Activated naive CD4-positive, alpha-beta T cell treated with anti-CD3 and anti-CD28 coated beads, Interleukin-2, amount 10 ng/mL, durations not matched to agents 7 days and 5 days (primary cell): ENCODE results near the gene HID1.
"Not testable (repeated sequence)": the region's sequence is repeated elsewhere in the genome, so short reads cannot be mapped to it uniquely, and the experiment has no call there.

ENCODE experiments used
- CTCF ChIA-PET: fragments of 350-600 bp; sonication (Branson Sonifier 250); formaldehyde crosslinking; loops from one replicate; lab custom pipeline; 2021; ENCODE audit warnings: antibody characterized with exemption; lab: Charles Lee
- DNase-seq: peaks from one replicate; pipeline ENCODE4 v3.0.0-alpha.2; 2020
- H3K27ac Mint-ChIP-seq: one replicate; pipeline ENCODE4 v1.8.0; 2021; ENCODE audit warnings: mild to moderate bottlenecking, moderate library complexity, mixed read lengths
- H3K27me3 Mint-ChIP-seq: one replicate; pipeline ENCODE4 v1.8.0; 2021; ENCODE audit warnings: mild to moderate bottlenecking, mixed read lengths
- H3K36me3 Mint-ChIP-seq: one replicate; pipeline ENCODE4 v1.8.0; 2021; ENCODE audit warnings: mixed read lengths
- H3K4me1 Mint-ChIP-seq: one replicate; pipeline ENCODE4 v1.8.0; 2021; ENCODE audit warnings: mixed read lengths
- H3K4me3 Mint-ChIP-seq: one replicate; pipeline ENCODE4 v1.8.0; 2021; ENCODE audit warnings: mild to moderate bottlenecking, moderate library complexity, mixed read lengths
- H3K9me3 Mint-ChIP-seq: one replicate; pipeline ENCODE4 v1.8.0; 2021; ENCODE audit warnings: mixed read lengths

Gene HID1

DNA sequence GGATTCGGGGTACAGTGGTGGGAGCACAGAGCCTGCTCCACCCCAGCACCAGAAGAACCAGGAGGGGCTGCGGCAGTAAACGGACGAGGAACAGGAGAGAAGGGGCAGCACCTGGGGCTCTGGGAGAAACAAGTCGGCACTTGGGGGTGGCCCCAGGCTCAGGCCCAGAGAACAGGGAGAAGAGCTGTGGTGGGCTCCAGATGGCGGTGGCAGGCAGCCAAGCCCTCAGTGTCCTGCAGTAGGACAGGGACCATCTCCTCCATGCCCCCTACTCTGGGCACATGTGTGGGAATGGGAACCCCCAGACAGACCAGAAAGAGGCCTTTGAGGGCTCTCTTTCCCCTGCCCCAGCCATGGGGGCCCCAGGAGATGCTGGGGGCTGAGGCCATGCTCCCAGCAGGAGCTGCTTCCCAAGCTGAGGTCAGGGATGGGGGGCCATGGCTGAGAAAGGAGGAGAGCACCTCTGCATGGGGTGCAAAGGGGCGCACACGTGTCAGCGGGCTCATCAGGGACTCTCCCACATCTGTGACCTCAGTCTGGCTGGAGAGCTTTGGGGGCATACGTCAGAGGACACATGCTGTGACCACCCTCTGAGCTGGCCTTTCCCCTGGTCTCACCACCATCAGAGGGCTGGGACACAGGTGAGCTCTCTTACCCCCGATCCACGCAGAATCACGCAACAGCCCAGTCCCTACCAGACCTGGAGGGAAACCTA is 56.3 kb downstream of the HID1 start:
- CTCF ChIA-PET = interaction anchor here (1.5 kb wide), 1 partner anchor 9 kb away, joined by 4 read pairs; no protein-coding TSS in a partner anchor
- Mint-ChIP-seq H3K36me3 (no peaks in the 10 kb centered on the region), H3K9me3 (no peaks in the 10 kb centered on the region), H3K27ac (no peak overlapping the region), H3K4me1 (no peaks in the 10 kb centered on the region), H3K27me3 (peaks cover 77% of the 10 kb centered on the region), H3K4me3 (no peak overlapping the region)
- no peak for DNase-seq

DNA sequence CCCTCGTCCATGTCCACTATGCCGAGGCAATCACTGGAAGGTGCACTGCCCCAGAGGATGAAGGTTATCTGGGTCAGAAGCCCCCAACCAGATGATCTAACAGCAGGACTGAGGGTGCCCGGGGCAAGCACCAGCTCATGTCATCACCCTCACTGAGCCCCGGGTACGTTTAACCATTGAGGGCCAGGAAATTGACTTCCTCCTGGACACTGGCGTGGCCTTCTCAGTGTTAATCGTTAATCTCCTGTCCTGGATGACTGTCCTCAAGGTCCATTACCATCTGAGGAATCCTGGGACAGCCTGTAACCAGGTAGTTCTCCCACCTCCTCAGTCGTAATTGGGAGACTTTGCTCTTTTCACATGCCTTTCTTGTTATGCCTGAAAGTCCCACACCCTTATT is 61.1 kb downstream of the HID1 start:
- CTCF ChIA-PET = interaction anchor here (1.2 kb wide), 1 partner anchor 7 kb away, joined by 4 read pairs; no protein-coding TSS in a partner anchor
- not testable (repeated sequence) for H3K36me3 Mint-ChIP-seq, DNase-seq, H3K9me3 Mint-ChIP-seq, H3K4me3 Mint-ChIP-seq, H3K27ac Mint-ChIP-seq, H3K4me1 Mint-ChIP-seq
- peaks cover 44% of the 10 kb centered on the region for H3K27me3 Mint-ChIP-seq

DNA sequence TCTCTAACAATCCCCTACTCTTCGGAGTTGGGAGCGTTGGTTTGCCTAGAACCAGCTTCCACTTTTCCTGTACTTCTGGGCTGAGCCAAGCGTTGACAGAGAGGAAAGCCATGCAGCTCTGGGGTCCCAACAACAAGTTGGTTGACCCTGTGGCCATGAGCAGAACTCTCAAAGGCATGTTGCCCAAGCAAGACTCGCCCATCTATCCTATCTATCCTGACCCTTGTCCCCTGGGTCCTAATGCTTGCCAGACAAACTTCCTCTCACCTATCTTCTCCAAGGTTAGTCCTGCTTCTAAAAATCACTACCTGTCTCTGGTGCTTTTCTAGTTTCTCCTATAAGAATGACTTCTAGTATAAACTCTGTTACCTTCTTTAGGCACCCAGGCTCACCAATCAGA is 63.5 kb downstream of the HID1 start:
- CTCF ChIA-PET, H3K4me1 Mint-ChIP-seq, DNase-seq, H3K9me3 Mint-ChIP-seq, H3K4me3 Mint-ChIP-seq, H3K36me3 Mint-ChIP-seq, H3K27ac Mint-ChIP-seq: not testable (repeated sequence)
- H3K27me3 Mint-ChIP-seq = peaks cover 35% of the 10 kb centered on the region

DNA sequence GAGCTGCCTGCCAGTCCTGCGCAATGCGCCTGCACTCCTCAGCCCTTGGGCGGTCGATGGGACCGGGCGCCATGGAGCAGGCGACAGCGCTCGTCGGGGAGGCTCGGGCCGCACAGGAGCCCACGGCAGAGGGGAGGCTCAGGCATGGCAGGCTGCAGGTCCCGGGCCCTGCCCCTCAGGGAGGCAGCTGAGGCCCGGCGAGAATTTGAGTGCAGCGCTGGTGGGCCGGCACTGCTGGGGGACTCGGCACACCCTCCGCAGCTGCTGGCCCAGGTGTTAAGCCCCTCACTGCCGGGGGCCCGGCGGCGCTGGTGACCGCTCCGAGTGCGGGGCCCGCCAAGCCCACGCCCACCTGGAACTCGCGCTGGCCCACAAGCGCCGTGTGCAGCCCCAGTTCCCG is 65.5 kb downstream of the HID1 start:
- CTCF ChIA-PET = interaction anchor here (1.2 kb wide), 1 partner anchor 51 kb away, joined by 3 read pairs; no protein-coding TSS in a partner anchor
- Mint-ChIP-seq H3K4me1 (peaks cover 2% of the 10 kb centered on the region), H3K4me3 (no peak overlapping the region), H3K27me3 (peaks cover 39% of the 10 kb centered on the region), H3K36me3 (no peaks in the 10 kb centered on the region), H3K9me3 (no peaks in the 10 kb centered on the region), H3K27ac (no peak overlapping the region)
- DNase-seq = no peak

DNA sequence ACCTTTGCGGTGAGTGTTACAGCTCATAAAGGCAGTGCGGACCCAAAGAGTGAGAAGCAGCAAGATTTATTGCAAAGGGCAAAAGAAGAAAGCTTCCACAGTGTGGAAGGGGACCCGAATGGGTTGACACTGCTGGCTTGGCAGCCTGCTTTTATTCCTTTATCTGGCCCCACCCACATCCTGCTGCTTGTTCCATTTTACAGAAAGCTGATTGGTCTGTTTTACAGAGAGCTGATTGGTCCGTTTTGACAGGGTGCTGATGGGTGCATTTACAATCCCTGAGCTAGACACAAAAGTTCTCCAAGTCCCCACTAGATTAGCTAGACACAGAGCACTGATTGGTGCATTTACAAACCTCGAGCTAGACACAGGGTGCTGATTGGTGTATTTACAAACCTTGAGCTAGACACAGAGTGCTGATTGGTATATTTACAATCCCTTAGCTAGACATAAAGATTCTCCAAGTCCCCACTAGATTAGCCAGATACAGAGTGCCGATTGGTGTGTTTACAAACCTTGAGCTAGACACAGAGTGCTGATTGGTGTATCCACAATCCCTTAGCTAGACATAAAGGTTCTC is 66.3 kb downstream of the HID1 start:
- DNase-seq = peak; percentile 31
- CTCF ChIA-PET = interaction anchor here (1.2 kb wide), 1 partner anchor 51 kb away, joined by 3 read pairs; no protein-coding TSS in a partner anchor
- not testable (repeated sequence) for H3K4me1 Mint-ChIP-seq, H3K9me3 Mint-ChIP-seq, H3K27ac Mint-ChIP-seq, H3K4me3 Mint-ChIP-seq, H3K36me3 Mint-ChIP-seq
- peaks cover 37% of the 10 kb centered on the region for H3K27me3 Mint-ChIP-seq

DNA sequence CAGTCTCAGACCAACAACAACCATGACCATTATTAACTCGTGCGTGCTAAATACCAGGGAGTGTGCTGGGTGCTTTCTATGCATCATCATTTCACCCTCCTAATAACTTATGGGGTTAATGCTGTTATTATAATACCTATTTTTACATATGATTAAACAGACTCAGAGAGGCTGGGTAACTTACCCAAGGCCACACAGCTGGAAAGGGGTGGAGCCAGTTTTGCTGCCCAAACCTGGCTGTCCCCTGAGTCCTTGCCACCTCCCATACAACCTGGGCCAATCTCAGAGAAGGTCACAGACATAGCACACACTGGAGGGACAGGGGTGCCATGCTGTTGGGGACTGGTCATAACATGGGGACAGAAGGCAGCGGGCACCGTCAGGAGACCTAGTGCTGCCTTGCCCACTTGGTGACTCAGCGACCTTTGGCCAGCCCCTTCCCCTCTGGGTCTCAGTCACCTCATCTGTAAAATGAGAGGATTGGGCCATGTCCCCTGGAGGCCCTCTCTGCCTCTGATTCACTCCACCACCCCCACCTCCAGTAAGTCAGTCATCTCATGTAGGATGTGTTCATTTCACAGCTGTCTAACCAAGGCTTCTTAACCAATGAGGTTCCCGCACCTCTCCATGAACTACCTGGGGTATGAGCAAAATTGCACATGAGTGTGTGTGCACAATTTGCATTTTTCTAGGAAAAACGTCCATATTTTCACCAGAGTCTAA is 67.7 kb downstream of the HID1 start:
- DNase-seq = no peak
- H3K36me3 Mint-ChIP-seq = no peaks in the 10 kb centered on the region
- H3K4me3 Mint-ChIP-seq = no peak overlapping the region
- H3K27ac Mint-ChIP-seq = peak overlapping the region; percentile 21
- H3K27me3 Mint-ChIP-seq = peaks cover 32% of the 10 kb centered on the region
- H3K9me3 Mint-ChIP-seq = no peaks in the 10 kb centered on the region
- peaks cover 2% of the 10 kb centered on the region for H3K4me1 Mint-ChIP-seq
- CTCF ChIA-PET = no interaction called here

DNA sequence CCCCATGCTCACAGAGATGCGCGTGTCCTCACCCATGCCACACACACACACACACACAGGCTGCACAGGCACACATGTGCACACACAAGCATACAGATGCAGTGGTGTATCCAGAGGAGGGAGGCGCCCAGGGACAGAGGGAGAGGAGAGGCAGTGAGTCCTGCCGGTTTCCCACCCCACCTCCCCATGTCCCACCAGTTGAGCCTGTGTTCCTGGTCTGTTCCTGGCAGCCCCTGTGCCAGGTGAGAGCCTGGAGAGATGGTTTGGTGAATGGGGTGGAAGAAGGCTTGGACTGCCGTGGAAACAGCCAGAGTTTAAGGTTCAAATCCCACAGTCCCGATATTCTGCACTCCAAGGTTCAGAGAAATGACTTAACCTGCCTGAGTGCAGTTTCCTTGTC is 68.9 kb downstream of the HID1 start:
- Mint-ChIP-seq H3K27me3 (peaks cover 32% of the 10 kb centered on the region), H3K4me1 (peaks cover 2% of the 10 kb centered on the region), H3K9me3 (no peaks in the 10 kb centered on the region), H3K36me3 (no peaks in the 10 kb centered on the region), H3K27ac (no peak overlapping the region), H3K4me3 (no peak overlapping the region)
- CTCF ChIA-PET = no interaction called here
- DNase-seq = no peak

DNA sequence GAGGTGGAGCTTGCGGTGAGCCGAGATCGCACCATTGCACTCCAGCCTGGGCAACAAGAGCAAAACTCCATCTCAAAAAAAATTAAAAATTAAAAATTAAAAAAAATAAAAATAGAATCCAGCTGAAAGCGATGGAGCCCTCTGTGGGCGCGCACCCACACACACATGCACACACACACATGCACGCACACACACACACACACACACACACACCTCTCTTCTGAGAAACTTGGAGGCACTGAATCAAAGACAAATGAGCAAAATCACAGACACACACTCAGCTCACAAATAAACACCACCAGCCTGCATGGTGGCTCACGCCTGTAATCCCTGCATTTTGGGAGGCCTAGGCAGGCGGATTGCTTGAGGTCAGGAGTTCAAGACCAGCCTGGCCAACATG is 69.5 kb downstream of the HID1 start:
- Mint-ChIP-seq H3K9me3 (no peaks in the 10 kb centered on the region), H3K4me3 (no peak overlapping the region), H3K27me3 (peaks cover 38% of the 10 kb centered on the region), H3K27ac (no peak overlapping the region), H3K36me3 (no peaks in the 10 kb centered on the region), H3K4me1 (peaks cover 2% of the 10 kb centered on the region)
- CTCF ChIA-PET = no interaction called here
- DNase-seq = no peak

DNA sequence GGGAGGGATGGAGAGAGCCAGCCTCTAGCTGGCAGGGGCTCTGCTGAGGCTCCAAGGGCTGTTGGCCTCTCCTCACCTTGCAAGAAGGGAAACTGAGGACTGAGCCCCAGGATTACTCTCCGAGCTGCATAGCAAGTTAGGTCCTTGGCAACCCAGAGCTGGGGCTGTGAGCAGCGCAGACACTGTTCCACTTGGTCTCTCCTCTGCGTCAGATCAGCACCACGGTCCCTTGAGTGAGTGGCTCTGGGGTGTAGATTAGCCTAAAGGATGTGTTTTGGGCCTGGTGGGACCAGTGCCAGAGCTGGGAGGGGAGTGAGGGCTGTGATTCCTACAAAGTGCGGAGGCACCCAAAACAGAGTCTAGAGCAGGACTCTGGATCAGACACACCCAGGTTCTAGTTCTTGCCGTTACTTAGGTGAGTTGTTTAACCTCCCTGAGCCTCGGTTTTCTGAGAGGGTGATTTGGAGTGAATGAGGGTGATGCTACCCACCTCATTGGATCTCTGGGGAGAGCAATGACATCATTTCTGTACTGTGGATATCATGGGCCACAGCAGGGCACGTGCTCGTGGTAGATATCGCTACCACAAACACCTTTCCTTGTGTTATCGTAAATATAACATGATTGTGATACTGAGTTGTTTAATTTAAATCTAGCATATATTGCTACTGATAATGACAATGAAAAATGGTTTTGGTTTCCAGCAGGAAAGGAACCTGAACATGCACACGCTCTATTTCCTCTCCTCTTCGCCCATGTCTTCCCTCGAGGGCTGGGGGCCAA is 71.0 kb downstream of the HID1 start:
- Mint-ChIP-seq H3K36me3 (no peaks in the 10 kb centered on the region), H3K27ac (no peak overlapping the region), H3K4me1 (peaks cover 2% of the 10 kb centered on the region), H3K27me3 (peaks cover 40% of the 10 kb centered on the region), H3K4me3 (no peak overlapping the region), H3K9me3 (no peaks in the 10 kb centered on the region)
- CTCF ChIA-PET = no interaction called here
- no peak for DNase-seq
